ENCODE results near the gene PKN3. TPM values are rescaled to one million over a fixed set of nuclear protein-coding genes. Genes with fewer than 3 reads are reported as not detected.

The PKN3 gene
- polyA plus RNA-seq, 3 donors = 13.0 to 14.9 (median 13.7) TPM

GRCh38 chr9:128732576-128732975, 30.3 kb downstream of the PKN3 start:
- DNase-seq = no peak

GRCh38 chr9:128733256-128733655, 31.0 kb downstream of the PKN3 start:
- DNase-seq = peak; percentile 81

- no peak for DNase-seq
Measured at GRCh38 chr9:128735373-128735772, 33.1 kb downstream of the PKN3 start.

GRCh38 chr9:128742401-128742800, 40.1 kb downstream of the PKN3 start:
- DNase-seq = no peak

- DNase-seq = no peak
Measured at GRCh38 chr9:128743421-128743820, 41.1 kb downstream of the PKN3 start.

GRCh38 chr9:128747241-128747640, 44.9 kb downstream of the PKN3 start:
- DNase-seq = no peak

- no peak for DNase-seq
Measured at GRCh38 chr9:128750926-128751595, 48.8 kb downstream of the PKN3 start.

- no peak for DNase-seq
Measured at GRCh38 chr9:128753627-128754026, 51.3 kb downstream of the PKN3 start.

GRCh38 chr9:128757602-128758001, 55.3 kb downstream of the PKN3 start:
- no peak for DNase-seq

- no peak for DNase-seq
Measured at GRCh38 chr9:128762671-128763449, 60.6 kb downstream of the PKN3 start.

GRCh38 chr9:128764361-128764760, 62.1 kb downstream of the PKN3 start:
- DNase-seq = no peak

GRCh38 chr9:128765499-128765898, 63.2 kb downstream of the PKN3 start:
- no peak for DNase-seq

- DNase-seq = no peak
Measured at GRCh38 chr9:128768606-128769005, 66.3 kb downstream of the PKN3 start.

Other genes with a start within 250 kb of the PKN3 start
- 10 to 100 TPM; 50.4 to 55.1 (median 50.7) TPM for gene ODF2, start 246.5 kb upstream of the PKN3 start, polyA plus RNA-seq (ENCODE audit: insufficient read length in 3 of 3)
- gene GLE1, start 197.8 kb upstream of the PKN3 start, polyA plus RNA-seq (ENCODE audit: insufficient read length in 3 of 3) = 10 to 100 TPM; 29.5 to 33.4 (median 32.1) TPM
- 100 to 1,000 TPM; 362 to 483 (median 423) TPM for gene SPTAN1, start 149.9 kb upstream of the PKN3 start, polyA plus RNA-seq (ENCODE audit: insufficient read length in 3 of 3)
- gene DYNC2I2, start 45.7 kb upstream of the PKN3 start, polyA plus RNA-seq (ENCODE audit: insufficient read length in 3 of 3) = 10 to 100 TPM; 78.6 to 91.0 (median 86.0) TPM
- 100 to 1,000 TPM; 571 to 647 (median 631) TPM for gene SET, start 13.3 kb upstream of the PKN3 start, polyA plus RNA-seq (ENCODE audit: insufficient read length in 3 of 3)
- gene ZDHHC12, start 21.6 kb downstream of the PKN3 start, polyA plus RNA-seq (ENCODE audit: insufficient read length in 3 of 3) = 10 to 100 TPM; 21.3 to 24.7 (median 23.4) TPM
- 10 to 100 TPM; 35.5 to 43.2 (median 38.9) TPM for gene ZER1, start 69.4 kb downstream of the PKN3 start, polyA plus RNA-seq (ENCODE audit: insufficient read length in 3 of 3)
- 10 to 100 TPM; 40.1 to 45.5 (median 41.6) TPM for gene TBC1D13, start 84.8 kb downstream of the PKN3 start, polyA plus RNA-seq (ENCODE audit: insufficient read length in 3 of 3)
- gene ENDOG, start 116.0 kb downstream of the PKN3 start, polyA plus RNA-seq (ENCODE audit: insufficient read length in 3 of 3) = 10 to 100 TPM in 2 of 3 donors, 1 to 10 TPM in 1; 8.8 to 17.0 (median 15.2) TPM
- 10 to 100 TPM; 43.6 to 59.1 (median 43.6) TPM for gene SPOUT1, start 127.3 kb downstream of the PKN3 start, polyA plus RNA-seq (ENCODE audit: insufficient read length in 3 of 3)
- 10 to 100 TPM; 15.9 to 35.5 (median 29.4) TPM for gene KYAT1, start 179.4 kb downstream of the PKN3 start, polyA plus RNA-seq (ENCODE audit: insufficient read length in 3 of 3)
- 10 to 100 TPM; 27.9 to 36.2 (median 34.7) TPM for gene LRRC8A, start 179.6 kb downstream of the PKN3 start, polyA plus RNA-seq (ENCODE audit: insufficient read length in 3 of 3)
- 10 to 100 TPM; 58.7 to 69.0 (median 63.6) TPM for gene PHYHD1, start 218.5 kb downstream of the PKN3 start, polyA plus RNA-seq (ENCODE audit: insufficient read length in 3 of 3)
- 10 to 100 TPM; 17.8 to 19.8 (median 19.1) TPM for gene DOLK, start 245.1 kb downstream of the PKN3 start, polyA plus RNA-seq (ENCODE audit: insufficient read length in 3 of 3)
- gene NUP188, start 245.2 kb downstream of the PKN3 start, polyA plus RNA-seq (ENCODE audit: insufficient read length in 3 of 3) = 10 to 100 TPM; 43.7 to 61.3 (median 60.5) TPM